ENCODE data around the gene ZNF747.

DNA sequence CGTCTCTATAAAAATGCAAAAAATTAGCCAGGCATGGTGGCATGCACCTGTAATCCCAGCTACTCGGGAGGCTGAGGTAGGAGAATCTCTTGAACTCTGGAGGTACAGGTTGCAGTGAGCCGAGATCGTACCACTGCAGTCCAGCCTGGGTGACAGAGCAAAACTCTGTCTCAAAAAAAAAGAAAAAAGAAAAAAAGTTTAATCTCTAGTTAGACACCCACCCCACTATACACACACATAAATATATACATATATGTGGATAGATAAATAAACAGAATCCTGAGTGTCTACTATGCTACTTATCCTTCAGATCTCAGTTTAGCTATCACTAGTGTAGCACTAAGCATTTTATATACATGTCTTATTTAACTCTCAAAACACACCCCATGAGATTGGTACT lies 43.4 kb downstream of the ZNF747 start:
- TF ChIP-seq, protein P1, sequence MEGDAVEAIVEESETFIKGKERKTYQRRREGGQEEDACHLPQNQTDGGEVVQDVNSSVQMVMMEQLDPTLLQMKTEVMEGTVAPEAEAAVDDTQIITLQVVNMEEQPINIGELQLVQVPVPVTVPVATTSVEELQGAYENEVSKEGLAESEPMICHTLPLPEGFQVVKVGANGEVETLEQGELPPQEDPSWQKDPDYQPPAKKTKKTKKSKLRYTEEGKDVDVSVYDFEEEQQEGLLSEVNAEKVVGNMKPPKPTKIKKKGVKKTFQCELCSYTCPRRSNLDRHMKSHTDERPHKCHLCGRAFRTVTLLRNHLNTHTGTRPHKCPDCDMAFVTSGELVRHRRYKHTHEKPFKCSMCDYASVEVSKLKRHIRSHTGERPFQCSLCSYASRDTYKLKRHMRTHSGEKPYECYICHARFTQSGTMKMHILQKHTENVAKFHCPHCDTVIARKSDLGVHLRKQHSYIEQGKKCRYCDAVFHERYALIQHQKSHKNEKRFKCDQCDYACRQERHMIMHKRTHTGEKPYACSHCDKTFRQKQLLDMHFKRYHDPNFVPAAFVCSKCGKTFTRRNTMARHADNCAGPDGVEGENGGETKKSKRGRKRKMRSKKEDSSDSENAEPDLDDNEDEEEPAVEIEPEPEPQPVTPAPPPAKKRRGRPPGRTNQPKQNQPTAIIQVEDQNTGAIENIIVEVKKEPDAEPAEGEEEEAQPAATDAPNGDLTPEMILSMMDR (IDR thresholded peaks at IDR 0.05), result no peak
- TF ChIP-seq POLR2A (IDR thresholded peaks at IDR 0.05), result no peak

All from lower leg skin (tissue), 3 donors.